NCI-H226 (cell line): ENCODE results near the gene MYLK2.
"Not testable (repeated sequence)": the region's sequence is repeated elsewhere in the genome, so short reads cannot be mapped to it uniquely, and the experiment has no call there.

Experiments used
- DNase-seq: peaks from one replicate; pipeline ENCODE4 v3.0.0-alpha.2; 2015

MYLK2 gene

GRCh38 chr20:31816221-31816620 is 2.9 kb upstream of the MYLK2 start:
- no peak for DNase-seq

- no peak for DNase-seq
Measured at GRCh38 chr20:31817461-31817860, 1.7 kb upstream of the MYLK2 start.

GRCh38 chr20:31818376-31818908 is 714 bp upstream of the MYLK2 start:
- no peak for DNase-seq

GRCh38 chr20:31820228-31820627 is 1.1 kb downstream of the MYLK2 start:
- DNase-seq, result no peak

GRCh38 chr20:31821427-31821826 is 2.3 kb downstream of the MYLK2 start:
- DNase-seq, result no peak

GRCh38 chr20:31822421-31823330 is 3.5 kb downstream of the MYLK2 start:
- peak; percentile 84 for DNase-seq

GRCh38 chr20:31823360-31824124 is 4.4 kb downstream of the MYLK2 start:
- DNase-seq, result peak; percentile 39

- no peak for DNase-seq
Measured at GRCh38 chr20:31824125-31824485, 4.9 kb downstream of the MYLK2 start.

GRCh38 chr20:31824554-31825313 is 5.6 kb downstream of the MYLK2 start:
- no peak for DNase-seq

GRCh38 chr20:31826074-31826473 is 6.9 kb downstream of the MYLK2 start:
- DNase-seq, result no peak

- no peak for DNase-seq
Measured at GRCh38 chr20:31827059-31827458, 7.9 kb downstream of the MYLK2 start.

- not testable (repeated sequence) for DNase-seq
Measured at GRCh38 chr20:31828016-31828415, 8.9 kb downstream of the MYLK2 start.

- no peak for DNase-seq
Measured at GRCh38 chr20:31829731-31830130, 10.6 kb downstream of the MYLK2 start.

- no peak for DNase-seq
Measured at GRCh38 chr20:31830406-31830981, 11.3 kb downstream of the MYLK2 start.

- no peak for DNase-seq
Measured at GRCh38 chr20:31831211-31831610, 12.1 kb downstream of the MYLK2 start.

GRCh38 chr20:31831771-31832306 is 12.7 kb downstream of the MYLK2 start:
- no peak for DNase-seq

GRCh38 chr20:31833130-31833930 is 14.2 kb downstream of the MYLK2 start:
- DNase-seq, result no peak

- no peak for DNase-seq
Measured at GRCh38 chr20:31833931-31834521, 14.9 kb downstream of the MYLK2 start.

- DNase-seq, result no peak
Measured at GRCh38 chr20:31835554-31835953, 16.4 kb downstream of the MYLK2 start.

- peak; percentile 92 for DNase-seq
Measured at GRCh38 chr20:31835977-31836852, 17.1 kb downstream of the MYLK2 start.
